HEK293 (cell line): ENCODE data around the gene NHS.

ENCODE experiments used
- CTCF ChIA-PET: fragments of 350-600 bp; formaldehyde crosslinking; extraction: SDS; loops from one replicate; lab custom pipeline; 2021; ENCODE audit warnings: antibody characterized with exemption; lab: Yijun Ruan, JAX
- POLR2A ChIA-PET: fragments of 300-600 bp; formaldehyde crosslinking; extraction: SDS; loops from one replicate; lab custom pipeline; 2020; ENCODE audit warnings: antibody characterized with exemption, inconsistent platforms; lab: Yijun Ruan, JAX
- H3K27ac ChIP-seq: fragments of 200-500 bp; sonication (Bioruptor generic); 2 replicates; pipeline ENCODE4 v1.5.1; 2014; ENCODE audit warnings: low read depth, low read length, control low read depth, inconsistent platforms; ENCODE audit errors: extremely low read depth
- H3K36me3 ChIP-seq, 2 experiments: fragments of 200-500 bp in 1 of 2; sonication (Bioruptor generic) in 1 of 2; 1 replicate in 1 of 2; 2 replicates in 1 of 2; pipeline ENCODE4 v1.5.1; 2014 to 2017; ENCODE audit warnings: inconsistent platforms in 2 of 2, low read length in 2 of 2; ENCODE audit not compliant: control insufficient read depth in 2 of 2, insufficient read depth in 1 of 2
- H3K4me1 ChIP-seq: fragments of 200-500 bp; sonication (Bioruptor generic); 2 replicates; pipeline ENCODE4 v1.5.1; 2014; ENCODE audit warnings: mild to moderate bottlenecking, low read length, inconsistent platforms; ENCODE audit not compliant: control insufficient read depth, insufficient read depth
- H3K4me3 ChIP-seq: 2 replicates; pipeline ENCODE4 v1.5.1; 2011; ENCODE audit warnings: low read depth, mild to moderate bottlenecking, control low read depth, low read length, moderate library complexity
- H3K9me3 ChIP-seq: fragments of 200-500 bp; sonication (Bioruptor generic); 2 replicates; pipeline ENCODE4 v1.5.1; 2014; ENCODE audit warnings: low read depth, low read length, inconsistent platforms; ENCODE audit not compliant: control insufficient read depth, insufficient read depth
- BCL11B ChIP-seq: fragments of 450-650 bp; formaldehyde crosslinking; IDR thresholded peaks from 2 replicates; pipeline ENCODE4 v1.5.1; 2016; ENCODE audit warnings: low read depth, missing biosample characterization, missing genetic modification characterization
- HIC1 ChIP-seq: fragments of 450-650 bp; formaldehyde crosslinking; IDR thresholded peaks from 2 replicates; pipeline ENCODE4 v1.5.1; 2016; ENCODE audit warnings: missing biosample characterization, missing genetic modification characterization
- KLF7 ChIP-seq: fragments of 450-650 bp; formaldehyde crosslinking; IDR thresholded peaks from 2 replicates; pipeline ENCODE4 v1.5.1; 2016; ENCODE audit warnings: missing biosample characterization, missing genetic modification characterization, borderline replicate concordance
- PATZ1 ChIP-seq: fragments of 450-650 bp; formaldehyde crosslinking; IDR thresholded peaks from 2 replicates; pipeline ENCODE4 v1.5.1; 2016; ENCODE audit warnings: missing biosample characterization, missing genetic modification characterization
- SALL2 ChIP-seq: fragments of 450-650 bp; formaldehyde crosslinking; IDR thresholded peaks from 2 replicates; pipeline ENCODE4 v1.5.0; 2017; ENCODE audit warnings: missing biosample characterization, mild to moderate bottlenecking, missing genetic modification characterization, borderline replicate concordance
- ZBTB48 ChIP-seq: fragments of 450-650 bp; formaldehyde crosslinking; IDR thresholded peaks from 2 replicates; pipeline ENCODE4 v1.5.1; 2016; ENCODE audit warnings: missing biosample characterization, missing genetic modification characterization
- ZEB2 ChIP-seq: fragments of 450-650 bp; formaldehyde crosslinking; IDR thresholded peaks from 2 replicates; pipeline ENCODE4 v1.5.1; 2016; ENCODE audit warnings: missing biosample characterization, missing genetic modification characterization
- ZNF362 ChIP-seq: fragments of 450-650 bp; formaldehyde crosslinking; IDR thresholded peaks from 2 replicates; pipeline ENCODE4 v1.5.1; 2016; ENCODE audit warnings: missing biosample characterization, missing genetic modification characterization
- ZNF416 ChIP-seq: fragments of 450-650 bp; formaldehyde crosslinking; IDR thresholded peaks from 2 replicates; pipeline ENCODE4 v1.5.1; 2016; ENCODE audit warnings: missing biosample characterization, missing genetic modification characterization
- ZNF423 ChIP-seq: fragments of 450-650 bp; formaldehyde crosslinking; IDR thresholded peaks from 2 replicates; pipeline ENCODE4 v1.5.1; 2016; ENCODE audit warnings: missing biosample characterization, missing genetic modification characterization
- ZNF513 ChIP-seq: fragments of 450-650 bp; IDR thresholded peaks from 2 replicates; pipeline ENCODE4 v1.5.1; 2018; ENCODE audit warnings: missing biosample characterization, missing genetic modification characterization
- ZNF621 ChIP-seq: fragments of 450-650 bp; formaldehyde crosslinking; IDR thresholded peaks from 2 replicates; pipeline ENCODE4 v1.5.1; 2017; ENCODE audit warnings: missing biosample characterization, missing genetic modification characterization
- ZNF654 ChIP-seq: fragments of 450-650 bp; formaldehyde crosslinking; IDR thresholded peaks from 2 replicates; pipeline ENCODE4 v1.5.1; 2016; ENCODE audit warnings: low read depth, missing biosample characterization, missing genetic modification characterization
- ZNF768 ChIP-seq: fragments of 450-650 bp; formaldehyde crosslinking; IDR thresholded peaks from 2 replicates; pipeline ENCODE4 v1.5.1; 2018; ENCODE audit warnings: missing biosample characterization, mild to moderate bottlenecking, missing genetic modification characterization
- TF ChIP-seq, protein P1 (sequence below): fragments of 450-650 bp; formaldehyde crosslinking; IDR thresholded peaks from 2 replicates; pipeline ENCODE4 v1.5.1; 2017; ENCODE audit warnings: missing biosample characterization, missing genetic modification characterization

The NHS gene

GRCh38 chrX:17743913-17744312 lies 368.9 kb downstream of the NHS start:
- H3K4me1 ChIP-seq, result peaks cover 11% of the 10 kb centered on the region
- H3K4me3 ChIP-seq, result no peak overlapping the region
- H3K27ac ChIP-seq, result no peak overlapping the region
- peaks cover 4 to 7% of the 10 kb centered on the region in 2 experiments; a peak in 2 of 3 replicates for H3K36me3 ChIP-seq
- no peaks in the 10 kb centered on the region for H3K9me3 ChIP-seq
- POLR2A ChIA-PET, result no interaction called here
- TF ChIP-seq KLF7, result no peak
- TF ChIP-seq, protein P1, sequence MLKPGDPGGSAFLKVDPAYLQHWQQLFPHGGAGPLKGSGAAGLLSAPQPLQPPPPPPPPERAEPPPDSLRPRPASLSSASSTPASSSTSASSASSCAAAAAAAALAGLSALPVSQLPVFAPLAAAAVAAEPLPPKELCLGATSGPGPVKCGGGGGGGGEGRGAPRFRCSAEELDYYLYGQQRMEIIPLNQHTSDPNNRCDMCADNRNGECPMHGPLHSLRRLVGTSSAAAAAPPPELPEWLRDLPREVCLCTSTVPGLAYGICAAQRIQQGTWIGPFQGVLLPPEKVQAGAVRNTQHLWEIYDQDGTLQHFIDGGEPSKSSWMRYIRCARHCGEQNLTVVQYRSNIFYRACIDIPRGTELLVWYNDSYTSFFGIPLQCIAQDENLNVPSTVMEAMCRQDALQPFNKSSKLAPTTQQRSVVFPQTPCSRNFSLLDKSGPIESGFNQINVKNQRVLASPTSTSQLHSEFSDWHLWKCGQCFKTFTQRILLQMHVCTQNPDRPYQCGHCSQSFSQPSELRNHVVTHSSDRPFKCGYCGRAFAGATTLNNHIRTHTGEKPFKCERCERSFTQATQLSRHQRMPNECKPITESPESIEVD (tag by site-specific recombination), result peak; percentile 18; the same call in 1 of the 2 replicates
- TF ChIP-seq, all 188 proteins: peak for 1
- CTCF ChIA-PET, result interaction anchor here (0.7 to 1.4 kb wide), 3 partner anchors 179 to 465 kb away, joined by 3 read pairs; no protein-coding TSS in a partner anchor

GRCh38 chrX:17744896-17745523 lies 370.0 kb downstream of the NHS start:
- TF ChIP-seq ZNF416, result no peak
- no peak for TF ChIP-seq HIC1 (tag by site-specific recombination)
- TF ChIP-seq, protein P1 (tag by site-specific recombination), result 0 out of 2 replicates have a peak, but pooled peaks have one; percentile 17
- peak; percentile 27 for TF ChIP-seq ZNF654
- H3K4me1 ChIP-seq, result peaks cover 11% of the 10 kb centered on the region
- peaks cover 5 to 10% of the 10 kb centered on the region in 2 experiments; a peak in 2 of 3 replicates for H3K36me3 ChIP-seq
- H3K9me3 ChIP-seq, result no peaks in the 10 kb centered on the region
- no peak overlapping the region for H3K27ac ChIP-seq
- CTCF ChIA-PET, result interaction anchor here (0.5 to 1.4 kb wide), 9 partner anchors 44 to 995 kb away, joined by 3 to 5 read pairs (median 3); no protein-coding TSS in a partner anchor
- H3K4me3 ChIP-seq, result no peak overlapping the region
- POLR2A ChIA-PET, result no interaction called here

DNA sequence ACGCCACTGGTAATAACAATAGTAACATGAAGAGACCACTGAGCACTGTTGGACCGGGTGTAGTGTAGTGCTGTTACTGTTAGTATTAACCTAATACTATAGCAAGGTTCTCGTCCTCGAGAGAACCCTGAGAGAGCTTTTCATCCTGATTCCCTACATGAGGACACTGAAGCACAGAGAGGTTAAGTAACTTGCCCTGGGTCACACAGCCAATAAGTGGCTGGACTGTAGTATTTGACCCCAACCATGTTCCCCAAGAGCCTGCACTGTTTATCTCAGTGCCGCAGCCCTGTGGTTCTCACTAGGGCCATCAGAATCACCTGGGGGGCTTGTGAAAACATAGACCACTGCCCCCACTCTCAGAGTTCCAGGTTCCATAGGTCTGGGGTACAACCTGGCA lies 372.7 kb downstream of the NHS start:
- Histone ChIP-seq H3K36me3 (peaks cover 25 to 33% of the 10 kb centered on the region in 2 experiments; a peak in 2 of 3 replicates), H3K27ac (no peak overlapping the region), H3K4me3 (no peak overlapping the region), H3K4me1 (peaks cover 3% of the 10 kb centered on the region; the same call in 1 of the 2 replicates), H3K9me3 (no peaks in the 10 kb centered on the region)
- TF ChIP-seq ZNF768 (tag by site-specific recombination), result 0 out of 2 replicates have a peak, but pooled peaks have one; percentile 55
- no peak for TF ChIP-seq BCL11B
- CTCF ChIA-PET, result interaction anchor here (0.7 kb wide), 1 partner anchor 225 kb away, joined by 3 read pairs; no protein-coding TSS in a partner anchor
- POLR2A ChIA-PET, result no interaction called here

GRCh38 chrX:17748684-17749083 lies 373.7 kb downstream of the NHS start:
- peaks cover 31 to 38% of the 10 kb centered on the region in 2 experiments; a peak in 2 of 3 replicates for H3K36me3 ChIP-seq
- no peaks in the 10 kb centered on the region for H3K9me3 ChIP-seq
- no peak for TF ChIP-seq ZNF423 (tag by site-specific recombination)
- no peak for TF ChIP-seq ZNF513
- no peak for TF ChIP-seq ZNF621
- TF ChIP-seq ZEB2, result no peak
- TF ChIP-seq SALL2 (tag by site-specific recombination), result no peak
- no peak for TF ChIP-seq PATZ1
- TF ChIP-seq ZBTB48 (tag by site-specific recombination), result no peak
- no peak for TF ChIP-seq ZNF362 (tag by site-specific recombination)
- ChIA-PET POLR2A (no interaction called here), CTCF (interaction anchor here (0.6 kb wide), 1 partner anchor 61 kb away, joined by 4 read pairs; no protein-coding TSS in a partner anchor)
- no peak overlapping the region for H3K27ac ChIP-seq
- peaks cover 2% of the 10 kb centered on the region; the same call in 1 of the 2 replicates for H3K4me1 ChIP-seq
- no peak overlapping the region for H3K4me3 ChIP-seq
